Small intestine (tissue), 7 donors: ENCODE results near the gene KIF3C. TPM values are rescaled to one million over a fixed set of nuclear protein-coding genes. Genes with fewer than 3 reads are reported as not detected.
A peak's percentile ranks its signal among the peaks of the same experiment; 100 is the strongest.

Experiments
- DNase-seq, 2 donors: peaks; one replicate each; pipeline versions ENCODE4 v3.0.0 to v3.0.0-alpha.2; 2013
- FAIRE-seq: peaks from 2 replicates; lab custom pipeline; 2012; peaks lifted over from hg19 to GRCh38; lab: Jason Lieb, UNC
- H3K27ac ChIP-seq, 3 donors: one replicate each; pipeline ENCODE4 v1.5.1; 2013; ENCODE audit warnings: low read length in 2 of 3, mild to moderate bottlenecking in 2 of 3, control low read depth in 1 of 3, inconsistent platforms in 1 of 3, low read depth in 1 of 3, moderate library complexity in 1 of 3
- H3K27me3 ChIP-seq, 3 donors: one replicate each; pipeline ENCODE4 v1.6.1; 2013; ENCODE audit warnings: low read length in 3 of 3, inconsistent platforms in 1 of 3; ENCODE audit not compliant: control insufficient read depth in 3 of 3, insufficient read depth in 3 of 3
- H3K36me3 ChIP-seq, 3 donors: one replicate each; pipeline ENCODE4 v1.6.1; 2013; ENCODE audit warnings: low read length in 3 of 3, inconsistent platforms in 1 of 3, low read depth in 1 of 3, mild to moderate bottlenecking in 1 of 3, moderate library complexity in 1 of 3; ENCODE audit not compliant: control insufficient read depth in 3 of 3, insufficient read depth in 2 of 3
- H3K4me1 ChIP-seq, 3 donors: one replicate each; pipeline ENCODE4 v1.6.1; 2013; ENCODE audit warnings: low read length in 2 of 3, inconsistent platforms in 1 of 3, low read depth in 1 of 3, mild to moderate bottlenecking in 1 of 3, moderate library complexity in 1 of 3; ENCODE audit not compliant: control insufficient read depth in 3 of 3, insufficient read depth in 2 of 3
- H3K4me3 ChIP-seq, 3 donors: one replicate each; pipeline ENCODE4 v1.5.1; 2013; ENCODE audit warnings: low read length in 3 of 3, control low read depth in 1 of 3, inconsistent platforms in 1 of 3, low read depth in 1 of 3, mild to moderate bottlenecking in 1 of 3, moderate library complexity in 1 of 3
- H3K9me3 ChIP-seq, 2 donors: one replicate each; pipeline ENCODE4 v1.6.1; 2013; ENCODE audit warnings: low read depth in 1 of 2, low read length in 1 of 2; ENCODE audit not compliant: control insufficient read depth in 2 of 2, insufficient read depth in 1 of 2
- WGBS, 3 donors: extraction: QIAGEN DNeasy Blood & Tissue Kit; methylation state at CpG; one replicate each; pipeline ENCODE4 v1.1.7; 2013; 5-methylcytosine and 5-hydroxymethylcytosine counted together
- polyA plus RNA-seq, 4 donors: library from polyadenylated mRNA; stranded (reverse) in 3 of 4; unstranded in 1 of 4; fragments of 200-250 nt in 3 of 4; fragments of 120-200 nt in 1 of 4; gene quantifications; one replicate each; pipeline versions ENCODE4 v1.2.1 to v1.2.3, GENCODE V29; 2013
- donor health status: healthy with polysubstance abuse.
- donor health status: control.
- donor health status: control.
- donor health status: Bipolar disorder and iron deficiency.
- donor health status: healthy.

The KIF3C gene
- polyA plus RNA-seq, 4 donors: 0.22 to 6.3 (median 1.8) TPM

GRCh38 chr2:25993049-25993448 is 10.8 kb upstream of the KIF3C start:
- FAIRE-seq (no peak), DNase-seq (no peak)
- Histone ChIP-seq H3K4me1 (peaks cover 0 to 4% (median 2%) of the 10 kb centered on the region in 3 donors), H3K27me3 (no peaks in the 10 kb centered on the region), H3K36me3 (no peaks in the 10 kb centered on the region), H3K4me3 (no peak overlapping the region), H3K27ac (no peak overlapping the region), H3K9me3 (no peaks in the 10 kb centered on the region)
- WGBS, 3 donors: 80 to 88% (median 87%) methylated on average over 5 of the region's 5 CpGs

DNA sequence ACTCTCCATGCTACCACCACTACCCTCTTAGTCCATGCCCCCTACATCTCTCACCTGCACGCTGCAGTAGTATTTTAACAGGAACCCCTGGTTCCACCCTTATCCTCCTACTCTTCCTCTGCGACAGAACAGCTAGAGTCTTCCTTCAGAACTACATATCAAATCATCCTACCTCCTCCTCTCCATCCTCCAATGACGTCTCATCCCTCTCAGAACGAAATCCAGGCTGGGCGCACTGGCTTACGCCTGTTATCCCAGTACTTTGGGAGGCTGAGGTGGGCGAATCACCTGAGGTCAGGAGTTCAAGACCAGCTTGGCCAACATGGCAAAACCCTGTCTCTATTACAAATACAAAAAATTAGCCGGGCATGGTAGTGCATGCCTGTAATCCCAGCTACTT is 10.3 kb upstream of the KIF3C start:
- Histone ChIP-seq H3K4me1 (peaks cover 0 to 4% (median 2%) of the 10 kb centered on the region in 3 donors), H3K9me3 (no peaks in the 10 kb centered on the region), H3K27ac (no peak overlapping the region), H3K27me3 (no peaks in the 10 kb centered on the region), H3K4me3 (no peak overlapping the region), H3K36me3 (no peaks in the 10 kb centered on the region)
- WGBS, 3 donors: 89 to 92% (median 90%) methylated on average over 8 of the region's 8 CpGs
- DNase-seq: no peak
- FAIRE-seq: no peak

DNA sequence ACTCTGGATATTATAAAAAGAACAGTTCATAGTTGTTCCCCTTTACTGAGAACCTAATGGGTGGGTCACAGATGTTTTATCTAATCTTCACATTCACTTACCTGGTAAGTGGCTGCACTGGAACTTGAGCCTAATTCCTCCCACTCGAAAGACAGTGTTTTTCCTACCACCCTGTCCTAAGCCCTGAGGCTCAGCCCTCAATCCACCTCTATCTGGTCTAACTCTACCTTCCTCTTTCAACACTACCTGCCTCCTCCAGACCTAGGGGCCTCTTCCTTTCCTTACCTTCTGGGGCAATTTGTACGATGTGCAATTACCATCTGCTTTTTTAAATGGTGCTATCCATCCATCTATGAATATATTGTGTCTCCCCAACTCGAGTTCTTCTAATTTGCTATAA is 9.7 kb upstream of the KIF3C start:
- 38 to 58% (median 40%) methylated on average over 3 of the region's 3 CpGs for WGBS, 3 donors
- no peaks in the 10 kb centered on the region for H3K36me3 ChIP-seq
- FAIRE-seq (no peak), DNase-seq (no peak)
- H3K4me1 ChIP-seq: peaks cover 0 to 4% (median 2%) of the 10 kb centered on the region in 3 donors
- H3K27ac ChIP-seq: peak overlapping the region in 1 of 3 donors; percentile 32
- no peaks in the 10 kb centered on the region for H3K27me3 ChIP-seq
- no peaks in the 10 kb centered on the region for H3K9me3 ChIP-seq
- H3K4me3 ChIP-seq: no peak overlapping the region

DNA sequence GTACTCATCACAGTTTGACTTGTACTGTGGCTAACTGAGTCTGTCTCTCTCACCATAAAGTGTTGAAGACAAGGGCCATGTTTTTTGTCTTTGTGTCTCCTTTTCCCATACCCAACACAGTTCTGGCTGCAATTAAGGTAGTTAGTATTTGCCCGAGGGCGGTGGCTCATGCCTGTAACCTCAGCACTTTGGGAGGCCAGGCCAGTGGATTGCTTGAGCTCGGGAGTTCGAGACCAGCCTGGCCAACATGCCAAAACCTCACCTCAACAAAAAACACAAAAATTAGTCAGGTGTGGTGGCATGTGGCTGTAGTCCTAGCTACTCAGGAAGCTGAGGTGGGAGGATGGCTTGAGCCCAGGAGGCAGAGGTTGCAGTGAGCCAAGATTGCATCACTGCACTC is 6.9 kb upstream of the KIF3C start:
- Histone ChIP-seq H3K4me1 (peaks cover 0 to 4% (median 2%) of the 10 kb centered on the region in 3 donors), H3K27ac (no peak overlapping the region), H3K27me3 (no peaks in the 10 kb centered on the region), H3K36me3 (no peaks in the 10 kb centered on the region), H3K4me3 (no peak overlapping the region), H3K9me3 (no peaks in the 10 kb centered on the region)
- no peak for DNase-seq
- FAIRE-seq: no peak
- WGBS, 3 donors: 81 to 94% (median 90%) methylated on average over 4 of the region's 4 CpGs

- FAIRE-seq: no peak
- 91 to 95% (median 93%) methylated on average over 9 of the region's 9 CpGs for WGBS, 3 donors
- H3K4me3 ChIP-seq: no peak overlapping the region
These were observed 5.8 kb upstream of the KIF3C start for GRCh38 chr2:25988134-25988533.

GRCh38 chr2:25983735-25984134 is 1.4 kb upstream of the KIF3C start:
- peaks cover 0 to 6% (median 0%) of the 10 kb centered on the region in 3 donors for H3K27me3 ChIP-seq
- no peak for DNase-seq
- FAIRE-seq: no peak
- H3K4me1 ChIP-seq: peaks cover 0 to 12% (median 5%) of the 10 kb centered on the region in 3 donors
- no peak overlapping the region for H3K4me3 ChIP-seq
- H3K9me3 ChIP-seq: no peaks in the 10 kb centered on the region
- H3K36me3 ChIP-seq: peaks cover 0 to 4% (median 0%) of the 10 kb centered on the region in 3 donors
- no peak overlapping the region for H3K27ac ChIP-seq

More at GRCh38 chr2:25988134-25988533, 5.8 kb upstream of the KIF3C start:
- no peak overlapping the region for H3K27ac ChIP-seq
- DNase-seq: no peak
- H3K4me1 ChIP-seq: peaks cover 0 to 4% (median 2%) of the 10 kb centered on the region in 3 donors
- no peaks in the 10 kb centered on the region for H3K27me3 ChIP-seq
- no peaks in the 10 kb centered on the region for H3K36me3 ChIP-seq
- H3K9me3 ChIP-seq: no peaks in the 10 kb centered on the region

DNA sequence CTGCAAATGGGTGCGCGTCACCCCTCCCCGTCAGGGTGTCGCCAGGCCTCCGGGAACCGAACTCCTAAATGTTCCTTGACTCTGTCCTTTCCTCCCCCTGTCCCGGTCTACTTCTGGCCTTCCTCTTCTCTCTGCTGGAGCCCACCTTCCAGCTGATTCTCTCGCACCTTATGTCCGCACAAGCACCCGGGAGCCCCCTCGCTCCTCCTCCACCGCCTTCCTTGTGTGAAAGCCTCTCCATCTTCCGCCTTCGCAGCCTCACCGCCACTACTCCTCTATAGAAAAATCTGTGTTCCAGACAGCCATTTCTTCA is 627 bp upstream of the KIF3C start:
- peaks cover 0 to 6% (median 0%) of the 10 kb centered on the region in 3 donors for H3K27me3 ChIP-seq
- H3K36me3 ChIP-seq: peaks cover 0 to 7% (median 0%) of the 10 kb centered on the region in 3 donors
- peak overlapping the region in 1 of 3 donors; percentile 30 for H3K27ac ChIP-seq
- peak overlapping the region in 2 of 3 donors; percentile 62 to 82 for H3K4me3 ChIP-seq
- FAIRE-seq (no peak), DNase-seq (no peak)
- H3K9me3 ChIP-seq: no peaks in the 10 kb centered on the region
- 58 to 72% (median 63%) methylated on average over 15 of the region's 15 CpGs for WGBS, 3 donors
- peaks cover 0 to 12% (median 5%) of the 10 kb centered on the region in 3 donors for H3K4me1 ChIP-seq

GRCh38 chr2:25981596-25982272 is 563 bp downstream of the KIF3C start:
- Histone ChIP-seq H3K9me3 (no peaks in the 10 kb centered on the region), H3K27me3 (peaks cover 0 to 6% (median 0%) of the 10 kb centered on the region in 3 donors), H3K4me3 (peak overlapping the region; percentile 50 to 82 (median 62)), H3K27ac (peak overlapping the region in 1 of 3 donors; percentile 60), H3K36me3 (peaks cover 0 to 7% (median 0%) of the 10 kb centered on the region in 3 donors), H3K4me1 (peaks cover 0 to 12% (median 5%) of the 10 kb centered on the region in 3 donors)
- DNase-seq: peak in 1 of 2 donors; percentile 22
- no peak for FAIRE-seq
- WGBS, 3 donors: 12 to 14% (median 13%) methylated on average over 40 to 44 of the region's 44 CpGs
